Neural cell (in vitro differentiated cells): ENCODE results near the gene SLC28A1.

Source experiments
- EP300 ChIP-seq: fragments of 450-650 bp; conservative IDR thresholded peaks from 2 replicates; pipeline ENCODE4 v1.6.1; 2014; ENCODE audit warnings: antibody characterized with exemption, mild to moderate bottlenecking, moderate library complexity; ENCODE audit not compliant: poor library complexity, severe bottlenecking
- EZH2 ChIP-seq: fragments of 200-600, 300-800 bp; shearing (Covaris generic), sonication (generic); IDR thresholded peaks from 2 replicates; pipeline ENCODE4 v1.6.1; 2014; ENCODE audit warnings: antibody characterized with exemption, low read length, borderline replicate concordance, mild to moderate bottlenecking; ENCODE audit not compliant: insufficient read depth, poor library complexity, severe bottlenecking
- POLR2AphosphoS5 ChIP-seq: IDR thresholded peaks from 2 replicates; pipeline ENCODE4 v1.6.1; 2012
- REST ChIP-seq: IDR thresholded peaks from 2 replicates; pipeline ENCODE4 v1.6.1; 2012; ENCODE audit warnings: borderline replicate concordance
- SMC3 ChIP-seq: fragments of 450-650 bp; conservative IDR thresholded peaks from 2 replicates; pipeline ENCODE4 v1.6.1; 2014; ENCODE audit warnings: antibody characterized with exemption, mild to moderate bottlenecking, moderate library complexity; ENCODE audit not compliant: poor library complexity
- TAF1 ChIP-seq: IDR thresholded peaks from 2 replicates; pipeline ENCODE4 v1.6.1; 2012; ENCODE audit warnings: low read depth
- TF ChIP-seq, protein P1 (sequence below): fragments of 450-650 bp; IDR thresholded peaks from 2 replicates; pipeline ENCODE4 v1.5.1; 2014; ENCODE audit warnings: antibody characterized with exemption, mild to moderate bottlenecking, moderate library complexity; ENCODE audit not compliant: poor library complexity, severe bottlenecking

- TF ChIP-seq, protein P1, sequence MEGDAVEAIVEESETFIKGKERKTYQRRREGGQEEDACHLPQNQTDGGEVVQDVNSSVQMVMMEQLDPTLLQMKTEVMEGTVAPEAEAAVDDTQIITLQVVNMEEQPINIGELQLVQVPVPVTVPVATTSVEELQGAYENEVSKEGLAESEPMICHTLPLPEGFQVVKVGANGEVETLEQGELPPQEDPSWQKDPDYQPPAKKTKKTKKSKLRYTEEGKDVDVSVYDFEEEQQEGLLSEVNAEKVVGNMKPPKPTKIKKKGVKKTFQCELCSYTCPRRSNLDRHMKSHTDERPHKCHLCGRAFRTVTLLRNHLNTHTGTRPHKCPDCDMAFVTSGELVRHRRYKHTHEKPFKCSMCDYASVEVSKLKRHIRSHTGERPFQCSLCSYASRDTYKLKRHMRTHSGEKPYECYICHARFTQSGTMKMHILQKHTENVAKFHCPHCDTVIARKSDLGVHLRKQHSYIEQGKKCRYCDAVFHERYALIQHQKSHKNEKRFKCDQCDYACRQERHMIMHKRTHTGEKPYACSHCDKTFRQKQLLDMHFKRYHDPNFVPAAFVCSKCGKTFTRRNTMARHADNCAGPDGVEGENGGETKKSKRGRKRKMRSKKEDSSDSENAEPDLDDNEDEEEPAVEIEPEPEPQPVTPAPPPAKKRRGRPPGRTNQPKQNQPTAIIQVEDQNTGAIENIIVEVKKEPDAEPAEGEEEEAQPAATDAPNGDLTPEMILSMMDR = no peak
- no peak for TF ChIP-seq TAF1
- TF ChIP-seq POLR2AphosphoS5 = no peak
- no peak for TF ChIP-seq EP300
- no peak for TF ChIP-seq EZH2
- TF ChIP-seq SMC3 = no peak
- no peak for TF ChIP-seq REST
These were observed 1.9 kb downstream of the SLC28A1 start for GRCh38 chr15:84886211-84886983.
